Endothelial cell of umbilical vein (primary cell): ENCODE measurements around the gene ACER1. TPM values are rescaled to one million over a fixed set of nuclear protein-coding genes. Genes with fewer than 3 reads are reported as not detected.

Source experiments
- BruUV-seq: library from RNA; stranded (reverse); fragments of 400-500 nt; replicated peaks from 2 replicates; lab custom pipeline; 2021; lab: Mats Ljungman, UMichigan
- CTCF ChIA-PET: fragments of 300-600, 350-600 bp; sonication (Branson Sonifier 250); formaldehyde crosslinking; loops from one replicate; lab custom pipeline; 2021; ENCODE audit warnings: antibody characterized with exemption, inconsistent platforms; lab: Charles Lee
- POLR2A ChIA-PET: fragments of 300-600, 350-600 bp; sonication (Branson Sonifier 250); formaldehyde crosslinking; loops from one replicate; lab custom pipeline; 2021; ENCODE audit warnings: antibody characterized with exemption, inconsistent platforms; lab: Charles Lee
- DNase-seq: peaks from one replicate; pipeline ENCODE4 v3.0.0-alpha.2; 2011; ENCODE audit warnings: low read depth, low spot score
- FAIRE-seq: peaks from 2 replicates; lab custom pipeline; 2011; peaks lifted over from hg19 to GRCh38; lab: Jason Lieb, UNC
- H2AFZ ChIP-seq: 2 replicates; pipeline ENCODE4 v1.6.0; 2012; ENCODE audit warnings: low read depth, low read length, control low read depth, inconsistent platforms
- H3K27ac ChIP-seq: 2 replicates; pipeline ENCODE4 v1.5.1; 2011; ENCODE audit warnings: low read depth, mild to moderate bottlenecking, control low read depth, low read length, moderate library complexity; ENCODE audit not compliant: insufficient read depth
- H3K27me3 ChIP-seq, 2 experiments: 2 replicates each; pipeline versions ENCODE4 v1.6.0 to v1.6.1; 2011; ENCODE audit warnings: low read length in 2 of 2, mixed read lengths in 1 of 2; ENCODE audit not compliant: control insufficient read depth in 2 of 2, insufficient read depth in 2 of 2
- H3K36me3 ChIP-seq, 2 experiments: 2 replicates in 1 of 2; 3 replicates in 1 of 2; pipeline ENCODE4 v1.5.1; 2011; ENCODE audit warnings: low read length in 2 of 2, mild to moderate bottlenecking in 1 of 2, moderate library complexity in 1 of 2; ENCODE audit not compliant: control insufficient read depth in 2 of 2, insufficient read depth in 2 of 2; ENCODE audit errors: extremely low read depth in 1 of 2
- H3K4me1 ChIP-seq: 3 replicates; pipeline ENCODE4 v1.5.1; 2011; ENCODE audit warnings: mild to moderate bottlenecking, low read length; ENCODE audit not compliant: control insufficient read depth, insufficient read depth; ENCODE audit errors: extremely low read depth
- H3K4me2 ChIP-seq: 2 replicates; pipeline ENCODE4 v1.6.1; 2011; ENCODE audit warnings: low read length, control low read depth, mixed read lengths; ENCODE audit not compliant: insufficient read depth
- H3K4me3 ChIP-seq, 3 experiments: fragments of 200-600 bp in 1 of 3; sonication (generic), shearing (Covaris generic) in 1 of 3; replicated peaks in 1 of 3; 2 replicates each; pipeline ENCODE4 v1.5.1; 2011 to 2016; ENCODE audit warnings: control low read depth in 3 of 3, low read length in 3 of 3, mild to moderate bottlenecking in 2 of 3, inconsistent platforms in 1 of 3, low read depth in 1 of 3, moderate library complexity in 1 of 3; ENCODE audit not compliant: insufficient read depth in 1 of 3
- H3K79me2 ChIP-seq: 2 replicates; pipeline ENCODE4 v1.6.0; 2012; ENCODE audit warnings: low read length, inconsistent platforms; ENCODE audit not compliant: control insufficient read depth, insufficient read depth
- H3K9ac ChIP-seq: replicated peaks from 2 replicates; pipeline ENCODE3; 2011; ENCODE audit warnings: low read length, control low read depth; ENCODE audit not compliant: insufficient read depth; ENCODE audit errors: extremely low read depth
- H3K9me1 ChIP-seq: replicated peaks from 3 replicates; pipeline ENCODE4 v1.6.0; 2011; ENCODE audit warnings: mild to moderate bottlenecking, low read length; ENCODE audit not compliant: control insufficient read depth, insufficient read depth; ENCODE audit errors: extremely low read depth
- H3K9me3 ChIP-seq: replicated peaks from 2 replicates; pipeline ENCODE4 v1.5.1; 2012; ENCODE audit warnings: low read length, inconsistent platforms; ENCODE audit not compliant: control insufficient read depth, insufficient read depth
- H4K20me1 ChIP-seq: replicated peaks from 2 replicates; pipeline ENCODE3; 2011; ENCODE audit warnings: mild to moderate bottlenecking, low read length; ENCODE audit not compliant: control insufficient read depth, insufficient read depth; ENCODE audit errors: extremely low read depth
- EZH2 ChIP-seq: IDR thresholded peaks from 2 replicates; pipeline ENCODE4 v1.6.1; 2012; ENCODE audit warnings: borderline replicate concordance, low read depth, mild to moderate bottlenecking, moderate library complexity, low read length, inconsistent platforms; ENCODE audit not compliant: severe bottlenecking
- FOS ChIP-seq: IDR thresholded peaks from 2 replicates; pipeline ENCODE4 v1.6.1; 2011; ENCODE audit warnings: mild to moderate bottlenecking, low read length, moderate library complexity, borderline replicate concordance; ENCODE audit not compliant: insufficient read depth
- GATA2 ChIP-seq: IDR thresholded peaks from 2 replicates; pipeline ENCODE4 v1.7.0; 2011; ENCODE audit warnings: low read depth, mild to moderate bottlenecking, moderate library complexity, mixed read lengths, low read length; ENCODE audit not compliant: insufficient read length, insufficient read depth
- MYC ChIP-seq: IDR thresholded peaks from one replicate; pipeline ENCODE4 v1.6.1; 2011; ENCODE audit warnings: mild to moderate bottlenecking, low read depth, low read length
- POLR2A ChIP-seq: IDR thresholded peaks from 2 replicates; pipeline ENCODE4 v1.6.1; 2012; ENCODE audit warnings: low read depth, mild to moderate bottlenecking, control low read depth, low read length
- POLR2AphosphoS5 ChIP-seq: IDR thresholded peaks from 2 replicates; pipeline ENCODE4 v1.6.1; 2012; ENCODE audit warnings: low read depth, mild to moderate bottlenecking, control low read depth, low read length, moderate library complexity; ENCODE audit not compliant: insufficient read depth
- dilution Hi-C: fragments of 300-500 bp; cut with MboI; formaldehyde crosslinking; loops from one replicate; pipeline ENCODE4 v1.15.0; 2019; ENCODE audit warnings: low sequenced_read_pairs; ENCODE audit not compliant: extremely low pct_ligation_motif_present
- intact Hi-C: fragments of 100-400 bp; cut with micrococcal nuclease; formaldehyde crosslinking; loops from one replicate; pipeline ENCODE4 v1.10.0; 2022
- polyA plus RNA-seq, 4 experiments: library from polyadenylated mRNA; depleted of rRNA in 3 of 4; stranded (reverse) in 3 of 4; unstranded in 1 of 4; fragments of >200 nt; gene quantifications; 2 replicates each; pipeline versions ENCODE4 v1.2.1 to v1.2.3, GENCODE V29; 2011 to 2012; ENCODE audit warnings: missing spikeins in 1 of 4
- total RNA-seq: library from RNA; stranded (reverse); gene quantifications from 2 replicates; pipeline ENCODE4 v1.2.3, GENCODE V29; 2021
- TF ChIP-seq, protein P1 (sequence below): IDR thresholded peaks from 2 replicates; pipeline ENCODE4 v1.6.1; 2011; ENCODE audit not compliant: insufficient read depth, insufficient read length

The ACER1 gene
- total and polyA plus RNA-seq, 2 donors (not counting 3 experiments of a cell fraction or from before 2014, with no cell fraction given): 0.04 TPM; not detected in 1

DNA sequence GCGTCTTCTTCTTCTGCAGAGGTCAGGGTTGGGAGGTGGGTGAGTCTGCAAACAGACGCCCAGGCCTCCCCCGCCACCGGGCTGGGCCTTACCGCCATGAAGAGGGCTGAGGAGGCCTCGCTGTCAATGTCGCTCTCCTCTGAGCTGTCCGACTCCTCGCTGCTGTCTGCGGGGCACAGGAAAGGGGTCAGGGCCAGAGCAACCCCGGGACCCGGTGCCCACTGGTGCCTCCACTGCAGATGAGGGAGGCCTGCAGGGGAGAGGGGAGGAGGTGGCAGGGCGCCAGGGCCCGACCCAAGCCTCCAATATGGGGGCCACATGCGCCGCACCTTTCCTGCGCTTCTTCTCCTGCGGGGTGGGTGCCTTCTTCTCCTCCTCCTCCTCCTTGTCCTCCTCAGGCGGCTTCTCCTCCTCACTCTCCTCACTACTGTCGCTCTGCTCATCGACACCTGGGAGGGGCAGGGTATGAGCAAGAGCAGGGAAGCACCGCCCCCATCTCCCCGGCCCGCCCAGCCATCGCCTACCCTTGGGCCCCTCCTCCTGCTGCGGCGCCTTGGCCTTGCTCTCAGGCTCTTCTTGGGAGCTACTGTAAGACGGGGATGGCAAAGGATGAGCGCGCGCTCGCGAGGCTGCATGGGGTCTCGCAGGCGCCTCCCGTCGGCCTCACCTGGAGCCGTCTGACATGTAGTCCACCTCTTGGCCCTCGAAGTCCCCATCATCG, 47.8 kb upstream of the ACER1 start:
- Histone ChIP-seq H3K36me3 (peaks cover 9 to 43% of the 10 kb centered on the region in 2 experiments), H3K4me1 (no peaks in the 10 kb centered on the region), H3K9me3 (no peaks in the 10 kb centered on the region), H3K4me2 (no peak overlapping the region), H3K79me2 (no peaks in the 10 kb centered on the region), H2AFZ (no peak overlapping the region), H3K27me3 (no peaks in the 10 kb centered on the region), H4K20me1 (no peaks in the 10 kb centered on the region), H3K9me1 (no peaks in the 10 kb centered on the region), H3K27ac (no peak overlapping the region), H3K4me3 (no peak overlapping the region), H3K9ac (no peak overlapping the region)
- CTCF ChIA-PET: no interaction called here
- DNase-seq (peak; percentile 0), FAIRE-seq (no peak)
- BruUV-seq: no TSS peak
- dilution Hi-C loops (no loop called here), intact Hi-C loops (no loop called here)
- no peak for TF ChIP-seq POLR2AphosphoS5
- TF ChIP-seq EZH2: no peak
- POLR2A ChIA-PET: no interaction called here

GRCh38 chr19:6379744-6380143, 46.3 kb upstream of the ACER1 start:
- peaks cover 9 to 41% of the 10 kb centered on the region in 2 experiments for H3K36me3 ChIP-seq
- H2AFZ ChIP-seq: no peak overlapping the region
- no peaks in the 10 kb centered on the region for H3K9me1 ChIP-seq
- H3K79me2 ChIP-seq: no peaks in the 10 kb centered on the region
- intact Hi-C loops: no loop called here
- DNase-seq: no peak
- dilution Hi-C loops: no loop called here
- no peaks in the 10 kb centered on the region for H3K27me3 ChIP-seq
- no peaks in the 10 kb centered on the region for H3K4me1 ChIP-seq
- no peak overlapping the region for H3K27ac ChIP-seq
- no peak overlapping the region for H3K4me3 ChIP-seq
- H3K9me3 ChIP-seq: no peaks in the 10 kb centered on the region
- H3K9ac ChIP-seq: no peak overlapping the region
- no peak for FAIRE-seq
- ChIA-PET CTCF (no interaction called here), POLR2A (no interaction called here)
- no peak for TF ChIP-seq MYC
- TF ChIP-seq POLR2A: no peak
- TF ChIP-seq, protein P1, sequence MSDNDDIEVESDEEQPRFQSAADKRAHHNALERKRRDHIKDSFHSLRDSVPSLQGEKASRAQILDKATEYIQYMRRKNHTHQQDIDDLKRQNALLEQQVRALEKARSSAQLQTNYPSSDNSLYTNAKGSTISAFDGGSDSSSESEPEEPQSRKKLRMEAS: no peak
- TF ChIP-seq FOS: no peak
- no peak for TF ChIP-seq POLR2AphosphoS5
- TF ChIP-seq GATA2: no peak
- no peak overlapping the region for H3K4me2 ChIP-seq
- no peaks in the 10 kb centered on the region for H4K20me1 ChIP-seq
- BruUV-seq: TSS peak; percentile 62
